HepG2 (cell line): ENCODE data around the gene NRSN2. TPM values are rescaled to one million over a fixed set of nuclear protein-coding genes. Genes with fewer than 3 reads are reported as not detected.
A peak's percentile ranks its signal among the peaks of the same experiment; 100 is the strongest.

ENCODE experiments used
- CBX2 ChIP-seq, 2 experiments: fragments of 200-600 bp in 1 of 2; sonication (generic); formaldehyde crosslinking in 1 of 2; IDR thresholded peaks; 2 replicates each; pipeline versions ENCODE4 v1.7.0 to v1.8.1; 2018 to 2022; ENCODE audit warnings: low read depth in 2 of 2, low read length in 1 of 2, mild to moderate bottlenecking in 1 of 2, missing genetic modification reagents in 1 of 2
- CC2D1A ChIP-seq: sonication (generic); formaldehyde crosslinking; IDR thresholded peaks from 2 replicates; pipeline ENCODE4 v1.8.1; 2023; ENCODE audit warnings: mild to moderate bottlenecking, missing genetic modification reagents
- FOXO1 ChIP-seq: sonication (generic); formaldehyde crosslinking; IDR thresholded peaks from 2 replicates; pipeline ENCODE4 v1.4.0; 2020; ENCODE audit warnings: missing genetic modification reagents
- GPN1 ChIP-seq: sonication (generic); formaldehyde crosslinking; IDR thresholded peaks from 2 replicates; pipeline ENCODE4 v1.5.1; 2020; ENCODE audit warnings: missing genetic modification reagents, borderline replicate concordance
- HES4 ChIP-seq: sonication (generic); formaldehyde crosslinking; IDR thresholded peaks from 2 replicates; pipeline ENCODE4 v1.9.0; 2021; ENCODE audit warnings: mild to moderate bottlenecking, missing genetic modification reagents, borderline replicate concordance
- HNRNPL ChIP-seq: fragments of 200-400 bp; formaldehyde crosslinking; IDR thresholded peaks from 2 replicates; pipeline ENCODE4 v1.6.1; 2017; ENCODE audit warnings: mild to moderate bottlenecking, low read depth, low read length
- KDM4B ChIP-seq: sonication (generic); formaldehyde crosslinking; IDR thresholded peaks from 2 replicates; pipeline ENCODE4 v1.4.0; 2020; ENCODE audit warnings: missing genetic modification reagents
- KMT2B ChIP-seq: IDR thresholded peaks from 2 replicates; pipeline ENCODE4 v1.6.1; 2016; ENCODE audit warnings: missing genetic modification reagents, missing compliant biosample characterization
- MIER3 ChIP-seq: IDR thresholded peaks from 2 replicates; pipeline ENCODE4 v1.6.1; 2016; ENCODE audit warnings: missing compliant biosample characterization, borderline replicate concordance
- MXI1 ChIP-seq: IDR thresholded peaks from 3 replicates; pipeline ENCODE4 v1.6.1; 2012; ENCODE audit warnings: low read depth, low read length, inconsistent platforms, borderline replicate concordance
- NAIF1 ChIP-seq: sonication (generic); formaldehyde crosslinking; IDR thresholded peaks from 2 replicates; pipeline ENCODE4 v1.5.0; 2020; ENCODE audit warnings: mild to moderate bottlenecking, missing genetic modification reagents, borderline replicate concordance
- NFE2 ChIP-seq: sonication (generic); formaldehyde crosslinking; IDR thresholded peaks from 2 replicates; pipeline ENCODE4 v1.4.0; 2020; ENCODE audit warnings: missing genetic modification reagents
- NFYB ChIP-seq: sonication (generic); formaldehyde crosslinking; IDR thresholded peaks from 2 replicates; pipeline ENCODE4 v1.4.0; 2020; ENCODE audit warnings: missing genetic modification reagents
- RFX3 ChIP-seq: IDR thresholded peaks from 2 replicates; pipeline ENCODE4 v1.6.1; 2016; ENCODE audit warnings: missing biosample characterization, missing genetic modification reagents
- SP5 ChIP-seq: IDR thresholded peaks from 2 replicates; pipeline ENCODE4 v1.6.1; 2016; ENCODE audit warnings: low read depth, borderline replicate concordance
- ZBTB20 ChIP-seq: sonication (generic); formaldehyde crosslinking; IDR thresholded peaks from 2 replicates; pipeline ENCODE4 v1.8.1; 2023; ENCODE audit warnings: missing genetic modification reagents, low read depth, mild to moderate bottlenecking, borderline replicate concordance
- ZBTB7A ChIP-seq: sonication (generic); formaldehyde crosslinking; IDR thresholded peaks from 2 replicates; pipeline ENCODE4 v1.8.0; 2022; ENCODE audit warnings: mild to moderate bottlenecking, missing genetic modification reagents
- ZFP36L2 ChIP-seq: sonication (generic); formaldehyde crosslinking; IDR thresholded peaks from 2 replicates; pipeline ENCODE4 v1.4.0; 2020; ENCODE audit warnings: missing genetic modification reagents
- ZNF335 ChIP-seq: sonication (generic); formaldehyde crosslinking; IDR thresholded peaks from 2 replicates; pipeline ENCODE4 v1.4.0; 2020; ENCODE audit warnings: missing genetic modification reagents
- ZNF660 ChIP-seq: sonication (generic); formaldehyde crosslinking; IDR thresholded peaks from 2 replicates; pipeline ENCODE4 v1.5.1; 2020; ENCODE audit warnings: mild to moderate bottlenecking, low read depth, missing genetic modification reagents, borderline replicate concordance
- ZNF724P ChIP-seq: sonication (generic); formaldehyde crosslinking; IDR thresholded peaks from 2 replicates; pipeline ENCODE4 v1.8.0; 2022; ENCODE audit warnings: missing genetic modification reagents, borderline replicate concordance
- ZNF816 ChIP-seq: sonication (generic); formaldehyde crosslinking; IDR thresholded peaks from 2 replicates; pipeline ENCODE4 v1.8.0; 2022; ENCODE audit warnings: missing genetic modification reagents, mild to moderate bottlenecking, borderline replicate concordance
- polyA plus RNA-seq, 8 experiments: library from polyadenylated mRNA; depleted of rRNA in 3 of 8; stranded (reverse) in 7 of 8; unstranded in 1 of 8; fragments of >200 nt; fragmentation: Illumina TruSeq in 4 of 8; extraction: Trizol in 4 of 8; gene quantifications; 2 replicates each; pipeline versions ENCODE4 v1.2.1 to v1.2.3, GENCODE V29; 2011 to 2016; ENCODE audit warnings: low read depth in 4 of 8, missing spikeins in 1 of 8, mixed read lengths in 1 of 8; ENCODE audit not compliant: insufficient read depth in 1 of 8
- total RNA-seq, 5 experiments: library from RNA; depleted of rRNA; stranded (reverse); fragments of >200 nt; fragmentation: Illumina TruSeq; extraction: Trizol; gene quantifications; 2 replicates each; pipeline ENCODE4 v1.2.3, GENCODE V29; 2016; ENCODE audit warnings: low read depth in 1 of 5
- TF ChIP-seq, protein P1 (sequence below): IDR thresholded peaks from 2 replicates; pipeline ENCODE4 v1.6.1; 2018; ENCODE audit warnings: missing genetic modification reagents, mild to moderate bottlenecking, missing compliant biosample characterization
- TF ChIP-seq, protein P2 (sequence below): IDR thresholded peaks from 2 replicates; pipeline ENCODE4 v1.6.1; 2016; ENCODE audit warnings: missing genetic modification reagents, missing compliant biosample characterization
- TF ChIP-seq, protein P3 (sequence below): sonication (generic); formaldehyde crosslinking; IDR thresholded peaks from 2 replicates; pipeline ENCODE4 v1.9.0; 2022; ENCODE audit warnings: missing genetic modification reagents, mild to moderate bottlenecking, borderline replicate concordance
- TF ChIP-seq, protein P4 (sequence below): sonication (generic); formaldehyde crosslinking; conservative IDR thresholded peaks from 2 replicates; pipeline ENCODE4 v1.8.0; 2022; ENCODE audit warnings: low read depth, missing genetic modification reagents

Gene NRSN2
- total and polyA plus RNA-seq, 2 of the 13 experiments (the other 11 are each of a cell fraction or from before 2014, with no cell fraction given), result 32.3 to 49.4 TPM

DNA sequence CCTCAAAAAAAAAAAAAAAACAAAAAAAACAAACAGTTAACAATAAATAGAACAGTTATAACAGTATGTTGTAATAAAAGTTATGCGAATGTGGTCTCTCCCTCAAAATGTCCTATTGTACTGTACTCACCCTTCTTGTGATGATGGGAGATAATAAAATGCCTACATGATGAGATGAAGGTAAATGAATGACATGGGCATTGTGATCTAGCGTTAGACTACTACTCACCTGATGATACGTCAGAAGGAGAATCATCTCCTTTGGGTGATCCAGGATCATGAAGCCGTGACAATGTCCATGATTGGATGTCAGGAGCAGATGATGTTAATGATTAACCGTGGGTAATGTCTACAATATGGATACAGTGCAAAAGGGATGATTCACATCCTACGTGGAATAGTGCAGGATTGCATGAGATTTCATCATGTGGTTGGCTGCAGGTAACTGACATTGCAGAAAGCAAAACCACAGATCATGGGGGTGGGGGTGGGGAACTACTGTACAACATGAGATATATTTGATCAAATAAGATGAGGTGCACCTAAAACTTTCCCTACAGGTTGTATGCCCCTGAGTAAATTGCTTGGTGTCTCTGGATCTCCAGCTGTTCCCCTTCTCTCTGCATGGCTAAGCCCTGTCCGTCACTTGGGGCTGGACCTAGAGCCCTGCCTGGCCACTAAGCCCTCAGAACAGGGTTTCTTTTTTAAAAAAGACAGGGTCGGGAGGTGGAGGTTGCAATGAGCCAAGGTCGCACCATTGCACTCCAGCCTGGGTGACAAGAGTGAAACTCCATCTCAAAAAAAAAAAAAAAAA lies 55.0 kb downstream of the NRSN2 start (continued):
- TF ChIP-seq, protein P1, sequence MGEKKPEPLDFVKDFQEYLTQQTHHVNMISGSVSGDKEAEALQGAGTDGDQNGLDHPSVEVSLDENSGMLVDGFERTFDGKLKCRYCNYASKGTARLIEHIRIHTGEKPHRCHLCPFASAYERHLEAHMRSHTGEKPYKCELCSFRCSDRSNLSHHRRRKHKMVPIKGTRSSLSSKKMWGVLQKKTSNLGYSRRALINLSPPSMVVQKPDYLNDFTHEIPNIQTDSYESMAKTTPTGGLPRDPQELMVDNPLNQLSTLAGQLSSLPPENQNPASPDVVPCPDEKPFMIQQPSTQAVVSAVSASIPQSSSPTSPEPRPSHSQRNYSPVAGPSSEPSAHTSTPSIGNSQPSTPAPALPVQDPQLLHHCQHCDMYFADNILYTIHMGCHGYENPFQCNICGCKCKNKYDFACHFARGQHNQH (CRISPR knock-in tag), result peak; percentile 96
- no peak for TF ChIP-seq ZNF660 (CRISPR knock-in tag)
- TF ChIP-seq CBX2 (IDR thresholded peaks at IDR 0.05; ENCODE audit: low read depth, low read length), result no peak
- TF ChIP-seq CBX2 (CRISPR knock-in tag; IDR thresholded peaks at IDR 0.05; ENCODE audit: low read depth), result no peak
- 0 out of 2 replicates have a peak, but pooled peaks have one; percentile 3 for TF ChIP-seq ZBTB20
- peak; percentile 98 for TF ChIP-seq MIER3
- no peak for TF ChIP-seq CC2D1A
- TF ChIP-seq, protein P2, sequence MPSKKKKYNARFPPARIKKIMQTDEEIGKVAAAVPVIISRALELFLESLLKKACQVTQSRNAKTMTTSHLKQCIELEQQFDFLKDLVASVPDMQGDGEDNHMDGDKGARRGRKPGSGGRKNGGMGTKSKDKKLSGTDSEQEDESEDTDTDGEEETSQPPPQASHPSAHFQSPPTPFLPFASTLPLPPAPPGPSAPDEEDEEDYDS (CRISPR knock-in tag), result peak; percentile 100
- no peak for TF ChIP-seq HES4 (CRISPR knock-in tag)
- peak; percentile 92 for TF ChIP-seq KDM4B
- no peak for TF ChIP-seq HNRNPL
- TF ChIP-seq NAIF1, result no peak
- peak; percentile 72 for TF ChIP-seq FOXO1 (CRISPR knock-in tag)
- peak; percentile 29; the same call in 1 of the 2 replicates for TF ChIP-seq SP5
- TF ChIP-seq ZNF335 (CRISPR knock-in tag), result peak; percentile 90
- no peak for TF ChIP-seq ZBTB7A (CRISPR knock-in tag)
- TF ChIP-seq ZNF816 (CRISPR knock-in tag), result peak; percentile 4; the same call in 1 of the 2 replicates
- TF ChIP-seq, protein P3, sequence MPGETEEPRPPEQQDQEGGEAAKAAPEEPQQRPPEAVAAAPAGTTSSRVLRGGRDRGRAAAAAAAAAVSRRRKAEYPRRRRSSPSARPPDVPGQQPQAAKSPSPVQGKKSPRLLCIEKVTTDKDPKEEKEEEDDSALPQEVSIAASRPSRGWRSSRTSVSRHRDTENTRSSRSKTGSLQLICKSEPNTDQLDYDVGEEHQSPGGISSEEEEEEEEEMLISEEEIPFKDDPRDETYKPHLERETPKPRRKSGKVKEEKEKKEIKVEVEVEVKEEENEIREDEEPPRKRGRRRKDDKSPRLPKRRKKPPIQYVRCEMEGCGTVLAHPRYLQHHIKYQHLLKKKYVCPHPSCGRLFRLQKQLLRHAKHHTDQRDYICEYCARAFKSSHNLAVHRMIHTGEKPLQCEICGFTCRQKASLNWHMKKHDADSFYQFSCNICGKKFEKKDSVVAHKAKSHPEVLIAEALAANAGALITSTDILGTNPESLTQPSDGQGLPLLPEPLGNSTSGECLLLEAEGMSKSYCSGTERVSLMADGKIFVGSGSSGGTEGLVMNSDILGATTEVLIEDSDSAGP, result peak; percentile 2; the same call in 1 of the 2 replicates
- TF ChIP-seq GPN1 (CRISPR knock-in tag), result no peak
- peak; percentile 55; the same call in 1 of the 2 replicates for TF ChIP-seq KMT2B
- TF ChIP-seq MXI1, result peak; percentile 80; the same call in 1 of the 3 replicates
- no peak for TF ChIP-seq ZFP36L2 (CRISPR knock-in tag)
- TF ChIP-seq ZNF724P, result peak; percentile 69; the same call in 1 of the 2 replicates
- peak; percentile 87 for TF ChIP-seq NFYB (CRISPR knock-in tag)
- TF ChIP-seq RFX3 (CRISPR knock-in tag), result no peak
- TF ChIP-seq NFE2 (CRISPR knock-in tag), result 0 out of 2 replicates have a peak, but pooled peaks have one; percentile 12
- TF ChIP-seq, protein P4, sequence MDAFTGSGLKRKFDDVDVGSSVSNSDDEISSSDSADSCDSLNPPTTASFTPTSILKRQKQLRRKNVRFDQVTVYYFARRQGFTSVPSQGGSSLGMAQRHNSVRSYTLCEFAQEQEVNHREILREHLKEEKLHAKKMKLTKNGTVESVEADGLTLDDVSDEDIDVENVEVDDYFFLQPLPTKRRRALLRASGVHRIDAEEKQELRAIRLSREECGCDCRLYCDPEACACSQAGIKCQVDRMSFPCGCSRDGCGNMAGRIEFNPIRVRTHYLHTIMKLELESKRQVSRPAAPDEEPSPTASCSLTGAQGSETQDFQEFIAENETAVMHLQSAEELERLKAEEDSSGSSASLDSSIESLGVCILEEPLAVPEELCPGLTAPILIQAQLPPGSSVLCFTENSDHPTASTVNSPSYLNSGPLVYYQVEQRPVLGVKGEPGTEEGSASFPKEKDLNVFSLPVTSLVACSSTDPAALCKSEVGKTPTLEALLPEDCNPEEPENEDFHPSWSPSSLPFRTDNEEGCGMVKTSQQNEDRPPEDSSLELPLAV (CRISPR knock-in tag), result no peak; the same call in 1 of the 2 replicates
